ENCODE results near the gene C16orf78.

C16orf78 gene

GRCh38 chr16:49411121-49411970, 37.7 kb downstream of the C16orf78 start:
- peaks cover 17% of the 10 kb centered on the region; the same call in 1 of the 2 replicates for H3K27me3 ChIP-seq (ENCODE audit: insufficient read depth, low read length)
- H2AFZ ChIP-seq (ENCODE audit: low read length, unreplicated experiment), result no peak overlapping the region
- H3K79me2 ChIP-seq (ENCODE audit: control insufficient read depth, insufficient read depth, low read length, unreplicated experiment), result no peaks in the 10 kb centered on the region

GRCh38 chr16:49414671-49415070, 41.1 kb downstream of the C16orf78 start:
- Histone ChIP-seq H2AFZ (ENCODE audit: low read length, unreplicated experiment) (no peak overlapping the region), H3K27ac (ENCODE audit: low read depth, low read length) (no peak overlapping the region), H3K36me3 (ENCODE audit: insufficient read depth, low read length) (no peaks in the 10 kb centered on the region), H3K4me1 (ENCODE audit: control insufficient read depth, insufficient read depth, low read length, unreplicated experiment) (no peaks in the 10 kb centered on the region), H3K27me3 (ENCODE audit: insufficient read depth, low read length) (peaks cover 36% of the 10 kb centered on the region), H3K4me3 (ENCODE audit: low read depth, low read length) (no peak overlapping the region), H3K79me2 (ENCODE audit: control insufficient read depth, insufficient read depth, low read length, unreplicated experiment) (no peaks in the 10 kb centered on the region)

More at GRCh38 chr16:49411121-49411970, 37.7 kb downstream of the C16orf78 start:
- Histone ChIP-seq H3K4me3 (ENCODE audit: low read depth, low read length) (no peak overlapping the region), H3K4me1 (ENCODE audit: control insufficient read depth, insufficient read depth, low read length, unreplicated experiment) (no peaks in the 10 kb centered on the region), H3K27ac (ENCODE audit: low read depth, low read length) (no peak overlapping the region), H3K36me3 (ENCODE audit: insufficient read depth, low read length) (no peaks in the 10 kb centered on the region)

- Histone ChIP-seq H3K79me2 (ENCODE audit: control insufficient read depth, insufficient read depth, low read length, unreplicated experiment) (no peaks in the 10 kb centered on the region), H3K27ac (ENCODE audit: low read depth, low read length) (no peak overlapping the region), H3K4me3 (ENCODE audit: low read depth, low read length) (no peak overlapping the region), H3K4me1 (ENCODE audit: control insufficient read depth, insufficient read depth, low read length, unreplicated experiment) (no peaks in the 10 kb centered on the region), H2AFZ (ENCODE audit: low read length, unreplicated experiment) (no peak overlapping the region), H3K27me3 (ENCODE audit: insufficient read depth, low read length) (peaks cover 40% of the 10 kb centered on the region), H3K36me3 (ENCODE audit: insufficient read depth, low read length) (no peaks in the 10 kb centered on the region)
Observed at GRCh38 chr16:49415083-49415482, 41.5 kb downstream of the C16orf78 start.

- no peaks in the 10 kb centered on the region for H3K79me2 ChIP-seq (ENCODE audit: control insufficient read depth, insufficient read depth, low read length, unreplicated experiment)
- no peaks in the 10 kb centered on the region for H3K36me3 ChIP-seq (ENCODE audit: insufficient read depth, low read length)
Observed at GRCh38 chr16:49416001-49416675, 42.5 kb downstream of the C16orf78 start.

GRCh38 chr16:49417354-49417753, 43.8 kb downstream of the C16orf78 start:
- H3K27ac ChIP-seq (ENCODE audit: low read depth, low read length), result no peak overlapping the region
- H3K4me1 ChIP-seq (ENCODE audit: control insufficient read depth, insufficient read depth, low read length, unreplicated experiment), result no peaks in the 10 kb centered on the region
- no peaks in the 10 kb centered on the region for H3K79me2 ChIP-seq (ENCODE audit: control insufficient read depth, insufficient read depth, low read length, unreplicated experiment)
- no peak overlapping the region for H3K4me3 ChIP-seq (ENCODE audit: low read depth, low read length)
- peaks cover 63% of the 10 kb centered on the region for H3K27me3 ChIP-seq (ENCODE audit: insufficient read depth, low read length)
- no peak overlapping the region for H2AFZ ChIP-seq (ENCODE audit: low read length, unreplicated experiment)
- H3K36me3 ChIP-seq (ENCODE audit: insufficient read depth, low read length), result no peaks in the 10 kb centered on the region

More at GRCh38 chr16:49416001-49416675, 42.5 kb downstream of the C16orf78 start:
- Histone ChIP-seq H3K4me3 (ENCODE audit: low read depth, low read length) (no peak overlapping the region), H3K27me3 (ENCODE audit: insufficient read depth, low read length) (peaks cover 51% of the 10 kb centered on the region), H3K4me1 (ENCODE audit: control insufficient read depth, insufficient read depth, low read length, unreplicated experiment) (no peaks in the 10 kb centered on the region), H3K27ac (ENCODE audit: low read depth, low read length) (no peak overlapping the region), H2AFZ (ENCODE audit: low read length, unreplicated experiment) (no peak overlapping the region)

- Histone ChIP-seq H3K79me2 (ENCODE audit: control insufficient read depth, insufficient read depth, low read length, unreplicated experiment) (no peaks in the 10 kb centered on the region), H3K27ac (ENCODE audit: low read depth, low read length) (no peak overlapping the region), H3K4me1 (ENCODE audit: control insufficient read depth, insufficient read depth, low read length, unreplicated experiment) (no peaks in the 10 kb centered on the region), H3K4me3 (ENCODE audit: low read depth, low read length) (no peak overlapping the region), H3K27me3 (ENCODE audit: insufficient read depth, low read length) (peaks cover 66% of the 10 kb centered on the region), H3K36me3 (ENCODE audit: insufficient read depth, low read length) (no peaks in the 10 kb centered on the region), H2AFZ (ENCODE audit: low read length, unreplicated experiment) (no peak overlapping the region)
Observed at GRCh38 chr16:49419006-49419405, 45.4 kb downstream of the C16orf78 start.

GRCh38 chr16:49419862-49420261, 46.3 kb downstream of the C16orf78 start:
- H3K79me2 ChIP-seq (ENCODE audit: control insufficient read depth, insufficient read depth, low read length, unreplicated experiment), result no peaks in the 10 kb centered on the region
- H3K36me3 ChIP-seq (ENCODE audit: insufficient read depth, low read length), result no peaks in the 10 kb centered on the region
- no peaks in the 10 kb centered on the region for H3K4me1 ChIP-seq (ENCODE audit: control insufficient read depth, insufficient read depth, low read length, unreplicated experiment)
- peaks cover 70% of the 10 kb centered on the region for H3K27me3 ChIP-seq (ENCODE audit: insufficient read depth, low read length)
- no peak overlapping the region for H3K4me3 ChIP-seq (ENCODE audit: low read depth, low read length)
- no peak overlapping the region for H3K27ac ChIP-seq (ENCODE audit: low read depth, low read length)
- H2AFZ ChIP-seq (ENCODE audit: low read length, unreplicated experiment), result no peak overlapping the region

- H3K36me3 ChIP-seq (ENCODE audit: insufficient read depth, low read length), result no peaks in the 10 kb centered on the region
- no peaks in the 10 kb centered on the region for H3K79me2 ChIP-seq (ENCODE audit: control insufficient read depth, insufficient read depth, low read length, unreplicated experiment)
- H3K4me3 ChIP-seq (ENCODE audit: low read depth, low read length), result no peak overlapping the region
- H2AFZ ChIP-seq (ENCODE audit: low read length, unreplicated experiment), result no peak overlapping the region
- no peaks in the 10 kb centered on the region for H3K4me1 ChIP-seq (ENCODE audit: control insufficient read depth, insufficient read depth, low read length, unreplicated experiment)
- peaks cover 78% of the 10 kb centered on the region for H3K27me3 ChIP-seq (ENCODE audit: insufficient read depth, low read length)
- H3K27ac ChIP-seq (ENCODE audit: low read depth, low read length), result no peak overlapping the region
Observed at GRCh38 chr16:49422896-49423295, 49.3 kb downstream of the C16orf78 start.

GRCh38 chr16:49424961-49425360, 51.4 kb downstream of the C16orf78 start:
- Histone ChIP-seq H2AFZ (ENCODE audit: low read length, unreplicated experiment) (no peak overlapping the region), H3K4me1 (ENCODE audit: control insufficient read depth, insufficient read depth, low read length, unreplicated experiment) (no peaks in the 10 kb centered on the region), H3K79me2 (ENCODE audit: control insufficient read depth, insufficient read depth, low read length, unreplicated experiment) (no peaks in the 10 kb centered on the region), H3K27ac (ENCODE audit: low read depth, low read length) (no peak overlapping the region), H3K36me3 (ENCODE audit: insufficient read depth, low read length) (no peaks in the 10 kb centered on the region), H3K4me3 (ENCODE audit: low read depth, low read length) (no peak overlapping the region), H3K27me3 (ENCODE audit: insufficient read depth, low read length) (peaks cover 63% of the 10 kb centered on the region)

- Histone ChIP-seq H3K79me2 (ENCODE audit: control insufficient read depth, insufficient read depth, low read length, unreplicated experiment) (no peaks in the 10 kb centered on the region), H3K27me3 (ENCODE audit: insufficient read depth, low read length) (peaks cover 52% of the 10 kb centered on the region), H3K36me3 (ENCODE audit: insufficient read depth, low read length) (no peaks in the 10 kb centered on the region), H3K4me3 (ENCODE audit: low read depth, low read length) (no peak overlapping the region), H3K4me1 (ENCODE audit: control insufficient read depth, insufficient read depth, low read length, unreplicated experiment) (no peaks in the 10 kb centered on the region), H2AFZ (ENCODE audit: low read length, unreplicated experiment) (no peak overlapping the region), H3K27ac (ENCODE audit: low read depth, low read length) (no peak overlapping the region)
Observed at GRCh38 chr16:49427771-49428170, 54.2 kb downstream of the C16orf78 start.

- Histone ChIP-seq H3K4me1 (ENCODE audit: control insufficient read depth, insufficient read depth, low read length, unreplicated experiment) (no peaks in the 10 kb centered on the region), H3K36me3 (ENCODE audit: insufficient read depth, low read length) (no peaks in the 10 kb centered on the region), H3K79me2 (ENCODE audit: control insufficient read depth, insufficient read depth, low read length, unreplicated experiment) (no peaks in the 10 kb centered on the region), H3K4me3 (ENCODE audit: low read depth, low read length) (no peak overlapping the region), H3K27me3 (ENCODE audit: insufficient read depth, low read length) (peaks cover 58% of the 10 kb centered on the region), H3K27ac (ENCODE audit: low read depth, low read length) (no peak overlapping the region), H2AFZ (ENCODE audit: low read length, unreplicated experiment) (no peak overlapping the region)
Observed at GRCh38 chr16:49428808-49429207, 55.2 kb downstream of the C16orf78 start.

Measured in ACC112 (cell line).